Measurements from ENCODE around the gene KCNIP1.
A peak's percentile ranks its signal among the peaks of the same experiment; 100 is the strongest.

Gene KCNIP1

DNA sequence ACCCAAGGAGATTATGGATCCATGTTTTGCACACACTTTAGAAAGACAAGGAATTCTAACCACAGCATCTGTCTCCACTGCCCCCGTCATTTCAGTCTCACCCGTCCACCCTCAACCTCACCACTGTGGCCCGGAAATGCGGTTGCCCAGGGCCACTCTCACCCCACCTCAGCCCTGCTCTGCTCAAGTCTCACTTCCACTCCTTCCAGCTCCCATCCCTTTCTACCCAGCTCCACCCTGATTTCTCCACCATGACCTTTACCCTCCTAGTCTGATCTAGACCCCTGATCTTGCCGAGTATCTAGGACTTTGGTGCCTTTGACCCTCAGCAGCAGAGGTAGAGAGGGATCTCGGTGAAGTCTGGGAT is 7.2 kb upstream of the KCNIP1 start:
- no peak for TF ChIP-seq CTCF (IDR thresholded peaks at IDR 0.05; ENCODE audit: unreplicated experiment in 3 of 3)
- H3K27ac Mint-ChIP-seq = peak overlapping the region in 2 of 3 experiments; percentile 40 to 64
- H3K4me1 Mint-ChIP-seq = peaks cover 44% of the 10 kb centered on the region
- H3K27me3 Mint-ChIP-seq (ENCODE audit: low read depth) = peaks cover 50% of the 10 kb centered on the region
- H3K9me3 Mint-ChIP-seq = no peaks in the 10 kb centered on the region
- no peaks in the 10 kb centered on the region for H3K36me3 Mint-ChIP-seq (ENCODE audit: low read depth)
- no peak overlapping the region for H3K4me3 Mint-ChIP-seq

DNA sequence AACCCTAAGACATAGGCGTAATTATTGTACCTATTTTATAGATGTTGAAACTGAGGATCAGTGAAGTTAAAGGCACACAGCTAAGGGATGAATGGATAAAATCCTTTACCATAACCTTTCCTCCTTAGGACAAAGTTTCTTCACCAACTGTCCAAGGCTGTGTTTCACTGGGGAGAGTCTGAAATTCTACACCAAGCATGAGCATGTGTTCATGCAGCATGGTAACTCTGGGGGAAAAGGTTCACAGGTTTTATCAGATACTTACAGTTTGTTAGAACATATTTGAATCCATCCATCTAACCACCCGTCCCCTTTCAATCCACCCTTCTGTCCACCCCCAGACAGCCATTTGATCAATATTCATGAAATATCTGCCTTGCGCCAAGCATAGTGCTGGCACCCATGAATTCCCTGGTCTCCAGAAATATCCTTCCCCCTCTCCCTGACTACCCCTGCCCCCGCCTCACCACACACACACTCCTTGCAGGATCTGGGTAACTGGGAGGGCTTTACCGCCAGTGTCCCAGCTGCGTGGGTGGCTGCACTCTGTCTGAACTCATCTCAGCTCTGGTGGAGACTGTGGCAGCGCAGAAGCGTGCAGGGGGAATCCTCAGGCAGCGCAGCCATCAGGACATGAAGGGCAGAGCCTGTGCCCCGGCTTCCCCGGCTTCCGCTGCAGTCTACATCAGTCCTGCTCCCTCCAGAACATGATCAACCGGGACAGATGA is 6.3 kb upstream of the KCNIP1 start:
- H3K9me3 Mint-ChIP-seq = no peaks in the 10 kb centered on the region
- H3K27ac Mint-ChIP-seq = peak overlapping the region; percentile 13 to 68 (median 16)
- H3K27me3 Mint-ChIP-seq (ENCODE audit: low read depth) = peaks cover 57% of the 10 kb centered on the region
- H3K4me3 Mint-ChIP-seq = peak overlapping the region in 1 of 3 experiments; percentile 6
- H3K4me1 Mint-ChIP-seq = peaks cover 39% of the 10 kb centered on the region
- H3K36me3 Mint-ChIP-seq (ENCODE audit: low read depth) = no peaks in the 10 kb centered on the region
- TF ChIP-seq CTCF (IDR thresholded peaks at IDR 0.05; ENCODE audit: unreplicated experiment in 3 of 3) = no peak

GRCh38 chr5:170498811-170499351 is 4.9 kb upstream of the KCNIP1 start:
- no peak overlapping the region for H3K4me3 Mint-ChIP-seq
- peaks cover 65% of the 10 kb centered on the region for H3K27me3 Mint-ChIP-seq (ENCODE audit: low read depth)
- no peaks in the 10 kb centered on the region for H3K36me3 Mint-ChIP-seq (ENCODE audit: low read depth)
- TF ChIP-seq CTCF (IDR thresholded peaks at IDR 0.05; ENCODE audit: unreplicated experiment in 3 of 3) = no peak
- H3K27ac Mint-ChIP-seq = peak overlapping the region in 1 of 3 experiments; percentile 18
- H3K9me3 Mint-ChIP-seq = no peaks in the 10 kb centered on the region
- H3K4me1 Mint-ChIP-seq = peaks cover 44% of the 10 kb centered on the region

- H3K9me3 Mint-ChIP-seq = no peaks in the 10 kb centered on the region
- H3K27me3 Mint-ChIP-seq (ENCODE audit: low read depth) = peaks cover 63% of the 10 kb centered on the region
- no peak for TF ChIP-seq CTCF (IDR thresholded peaks at IDR 0.05; ENCODE audit: unreplicated experiment in 3 of 3)
- H3K27ac Mint-ChIP-seq = peak overlapping the region in 1 of 3 experiments; percentile 18
- H3K4me1 Mint-ChIP-seq = peaks cover 44% of the 10 kb centered on the region
- no peak overlapping the region for H3K4me3 Mint-ChIP-seq
- no peaks in the 10 kb centered on the region for H3K36me3 Mint-ChIP-seq (ENCODE audit: low read depth)
Observed at GRCh38 chr5:170499621-170500020, 4.2 kb upstream of the KCNIP1 start.

DNA sequence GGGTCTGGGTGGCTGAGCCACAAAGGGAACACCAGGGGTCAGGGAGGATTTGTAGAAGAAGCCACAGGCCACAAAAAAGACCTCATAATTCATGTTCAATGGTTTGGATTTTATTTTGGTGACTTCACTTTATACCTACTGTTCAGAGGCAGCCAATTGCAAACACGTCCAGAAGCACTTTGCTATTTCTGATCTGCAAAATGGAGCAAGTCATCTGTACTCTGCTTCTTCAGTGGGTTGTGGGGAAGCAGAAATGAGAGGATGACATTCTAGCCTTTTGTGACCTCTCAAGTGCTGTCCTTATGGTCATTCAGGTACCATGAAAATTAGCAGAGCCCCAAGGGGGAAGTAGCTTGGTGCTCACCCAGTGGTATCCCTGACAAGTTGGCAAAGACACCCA is 2.5 kb upstream of the KCNIP1 start:
- H3K9me3 Mint-ChIP-seq = no peaks in the 10 kb centered on the region
- TF ChIP-seq CTCF (IDR thresholded peaks at IDR 0.05; ENCODE audit: unreplicated experiment in 3 of 3) = no peak
- peak overlapping the region in 1 of 3 experiments; percentile 46 for H3K27ac Mint-ChIP-seq
- H3K36me3 Mint-ChIP-seq (ENCODE audit: low read depth) = no peaks in the 10 kb centered on the region
- peak overlapping the region in 2 of 3 experiments; percentile 14 to 21 for H3K4me3 Mint-ChIP-seq
- peaks cover 69% of the 10 kb centered on the region for H3K27me3 Mint-ChIP-seq (ENCODE audit: low read depth)
- peaks cover 41% of the 10 kb centered on the region for H3K4me1 Mint-ChIP-seq

DNA sequence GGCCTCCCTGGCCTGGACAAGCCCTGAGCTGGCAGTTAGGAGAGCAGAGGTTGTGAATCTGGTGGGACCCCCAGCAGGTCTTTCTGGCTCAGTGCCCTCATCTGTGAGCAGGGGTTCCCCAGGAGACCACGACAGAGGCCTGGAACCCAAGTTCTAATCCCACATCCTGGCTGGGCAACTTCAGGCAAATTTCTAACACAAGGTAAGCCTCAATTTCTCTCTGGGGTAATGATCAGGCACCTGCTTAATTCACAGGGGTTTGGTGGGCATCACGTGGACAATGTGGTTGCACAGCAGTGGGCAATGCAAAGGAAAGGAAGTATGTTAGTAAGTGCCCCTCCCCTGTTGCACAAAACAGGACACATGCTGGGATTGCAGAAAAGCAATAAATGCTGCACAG is 1.9 kb upstream of the KCNIP1 start:
- H3K27me3 Mint-ChIP-seq (ENCODE audit: low read depth) = peaks cover 63% of the 10 kb centered on the region
- TF ChIP-seq CTCF (IDR thresholded peaks at IDR 0.05; ENCODE audit: unreplicated experiment in 3 of 3) = no peak
- no peaks in the 10 kb centered on the region for H3K36me3 Mint-ChIP-seq (ENCODE audit: low read depth)
- no peak overlapping the region for H3K27ac Mint-ChIP-seq
- no peaks in the 10 kb centered on the region for H3K9me3 Mint-ChIP-seq
- peak overlapping the region in 1 of 3 experiments; percentile 75 for H3K4me3 Mint-ChIP-seq
- H3K4me1 Mint-ChIP-seq = peaks cover 35% of the 10 kb centered on the region
